HG03135 (cell line): ENCODE results near the gene HIVEP3.
A peak's percentile ranks its signal among the peaks of the same experiment; 100 is the strongest.

Experiments used
- ATAC-seq: cut with Tn5 transposase; IDR thresholded peaks from one replicate; pipeline ENCODE4 v1.9.1; 2021; ENCODE audit warnings: mild to moderate bottlenecking, moderate library complexity; ENCODE audit not compliant: unreplicated experiment

Gene HIVEP3

DNA sequence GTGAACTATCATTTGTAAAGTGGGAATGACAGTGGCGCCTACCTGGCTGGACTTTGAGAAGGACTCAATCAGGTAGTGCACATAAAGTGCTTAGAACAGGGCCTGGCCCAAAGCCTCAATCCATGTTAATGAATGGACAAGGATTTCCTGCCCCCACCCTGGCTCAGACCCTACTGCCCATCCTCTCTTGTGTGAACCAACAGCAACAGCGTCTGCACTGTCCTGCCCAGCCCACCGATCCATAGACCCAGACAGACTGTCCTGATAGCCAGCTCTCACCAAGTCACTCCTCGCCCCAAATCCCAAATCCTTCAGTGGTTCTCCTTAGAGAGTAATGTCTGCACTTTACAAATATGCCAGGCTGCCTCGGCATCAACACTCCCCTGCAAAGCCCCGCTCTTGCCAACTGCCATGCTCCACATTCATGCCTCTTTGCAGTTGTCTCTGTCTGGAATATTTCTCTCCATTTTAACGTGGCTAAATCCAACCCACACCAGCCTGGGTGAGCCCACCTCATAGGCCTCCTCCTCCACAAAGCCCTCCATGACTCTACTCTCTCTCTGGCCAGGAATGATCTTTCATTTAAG, 276.7 kb downstream of the HIVEP3 start:
- no peak for ATAC-seq

DNA sequence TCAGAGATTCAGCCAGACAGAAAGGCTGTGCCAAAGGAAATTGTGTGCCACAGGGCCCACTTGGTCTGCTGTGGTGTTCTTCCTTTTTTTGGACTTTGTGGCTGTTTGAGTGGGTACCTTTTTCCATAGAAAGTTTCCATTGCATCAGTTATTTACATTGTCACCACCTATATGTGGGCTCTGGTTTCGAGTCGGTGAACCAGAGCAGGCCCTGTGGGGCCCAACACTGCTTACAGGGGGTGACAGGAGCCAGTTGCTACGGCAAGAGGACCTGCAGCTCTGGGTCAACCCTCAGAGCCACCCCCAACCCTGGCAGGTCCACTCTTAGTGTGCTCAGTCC, 277.3 kb downstream of the HIVEP3 start:
- ATAC-seq: no peak

DNA sequence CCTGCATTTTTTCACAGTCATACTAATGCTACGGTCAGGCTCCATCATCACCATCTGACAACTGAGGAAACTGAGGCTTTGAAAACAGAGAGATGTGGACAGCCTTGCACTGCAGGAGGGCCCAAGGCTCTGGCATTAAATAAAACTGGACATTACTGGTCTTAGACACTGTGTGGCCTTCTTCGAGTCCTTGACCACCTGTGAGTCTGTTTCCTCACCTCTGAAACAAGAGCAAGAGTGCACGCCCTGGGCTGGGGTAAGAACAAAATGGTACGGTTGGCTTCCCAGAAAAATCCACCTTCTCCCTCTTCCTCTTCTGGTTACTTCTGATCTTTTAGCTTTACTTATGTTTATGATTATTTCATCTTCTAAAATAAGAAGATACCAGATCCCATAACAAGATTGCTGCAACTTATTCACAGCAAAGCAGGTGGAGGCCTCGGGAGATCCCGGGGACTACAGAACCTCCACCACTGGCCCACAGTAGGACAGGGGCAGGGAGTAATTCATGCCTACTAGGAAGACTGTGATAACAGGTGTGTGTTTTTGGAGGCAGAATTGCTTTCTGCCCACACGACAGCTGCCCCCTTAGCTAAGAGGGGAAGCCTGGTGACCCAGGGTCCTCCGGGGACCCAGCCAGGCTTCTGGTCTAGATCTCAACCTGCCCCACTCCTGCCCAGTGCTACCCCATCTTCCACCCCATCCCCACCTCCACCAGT, 277.8 kb downstream of the HIVEP3 start:
- ATAC-seq: no peak

DNA sequence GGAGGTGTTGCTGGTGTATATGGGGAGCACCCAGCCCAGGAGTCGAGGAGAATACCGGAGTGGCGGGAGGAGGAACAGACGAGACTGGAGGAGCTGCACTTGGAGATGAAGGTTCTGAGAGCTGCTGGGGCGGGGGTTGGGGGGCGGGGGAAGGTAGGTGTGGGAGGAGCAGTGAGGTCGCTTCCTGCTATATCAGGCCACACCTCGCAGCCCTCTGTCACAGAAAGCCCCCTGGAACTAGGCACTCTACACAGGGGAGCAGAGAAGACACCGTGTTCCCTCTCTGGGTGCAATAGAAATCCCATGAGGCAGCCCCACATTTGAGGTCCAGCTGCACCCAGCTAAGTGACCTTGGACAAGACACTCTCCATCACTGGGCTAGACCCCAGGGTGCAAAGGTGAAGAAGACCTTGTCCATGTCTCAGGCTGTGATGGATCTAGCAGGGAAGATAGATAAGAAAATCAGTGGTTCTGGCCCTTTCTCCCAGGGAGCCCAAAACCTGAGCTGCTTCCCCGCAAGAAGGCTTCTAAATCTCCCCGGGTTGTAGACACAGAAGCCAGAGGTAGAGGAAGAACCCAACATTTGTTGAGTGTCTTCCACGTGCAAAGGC, 278.5 kb downstream of the HIVEP3 start:
- ATAC-seq: no peak

DNA sequence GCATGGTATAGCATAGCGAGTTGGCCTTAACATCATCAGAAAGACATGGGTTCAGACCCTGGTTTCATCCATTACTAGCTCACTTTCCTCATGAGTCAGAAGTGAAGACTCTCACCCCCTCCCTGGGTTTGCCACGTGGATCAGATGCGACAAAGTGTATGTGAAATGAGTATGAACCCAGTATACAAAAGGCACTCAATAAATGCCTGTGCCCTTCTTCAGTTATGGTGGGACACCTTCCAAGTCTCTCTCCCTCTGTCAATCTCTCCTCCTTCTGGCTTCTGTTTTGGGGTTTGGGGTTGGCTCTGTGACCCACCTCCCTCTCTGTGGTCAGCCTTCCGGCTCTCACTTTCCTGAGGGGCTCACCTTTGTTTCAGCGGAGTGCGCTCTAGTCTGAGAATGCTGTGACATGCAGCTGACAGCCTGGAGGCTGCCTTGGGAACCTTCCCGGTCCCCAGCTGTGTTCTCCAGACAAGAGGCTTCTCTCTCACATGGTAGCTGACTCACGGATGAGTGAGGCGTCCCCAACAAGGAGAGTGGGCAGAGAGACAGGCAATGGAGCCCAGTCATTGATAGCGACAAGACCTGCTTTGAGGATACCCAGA, 279.3 kb downstream of the HIVEP3 start:
- no peak for ATAC-seq

DNA sequence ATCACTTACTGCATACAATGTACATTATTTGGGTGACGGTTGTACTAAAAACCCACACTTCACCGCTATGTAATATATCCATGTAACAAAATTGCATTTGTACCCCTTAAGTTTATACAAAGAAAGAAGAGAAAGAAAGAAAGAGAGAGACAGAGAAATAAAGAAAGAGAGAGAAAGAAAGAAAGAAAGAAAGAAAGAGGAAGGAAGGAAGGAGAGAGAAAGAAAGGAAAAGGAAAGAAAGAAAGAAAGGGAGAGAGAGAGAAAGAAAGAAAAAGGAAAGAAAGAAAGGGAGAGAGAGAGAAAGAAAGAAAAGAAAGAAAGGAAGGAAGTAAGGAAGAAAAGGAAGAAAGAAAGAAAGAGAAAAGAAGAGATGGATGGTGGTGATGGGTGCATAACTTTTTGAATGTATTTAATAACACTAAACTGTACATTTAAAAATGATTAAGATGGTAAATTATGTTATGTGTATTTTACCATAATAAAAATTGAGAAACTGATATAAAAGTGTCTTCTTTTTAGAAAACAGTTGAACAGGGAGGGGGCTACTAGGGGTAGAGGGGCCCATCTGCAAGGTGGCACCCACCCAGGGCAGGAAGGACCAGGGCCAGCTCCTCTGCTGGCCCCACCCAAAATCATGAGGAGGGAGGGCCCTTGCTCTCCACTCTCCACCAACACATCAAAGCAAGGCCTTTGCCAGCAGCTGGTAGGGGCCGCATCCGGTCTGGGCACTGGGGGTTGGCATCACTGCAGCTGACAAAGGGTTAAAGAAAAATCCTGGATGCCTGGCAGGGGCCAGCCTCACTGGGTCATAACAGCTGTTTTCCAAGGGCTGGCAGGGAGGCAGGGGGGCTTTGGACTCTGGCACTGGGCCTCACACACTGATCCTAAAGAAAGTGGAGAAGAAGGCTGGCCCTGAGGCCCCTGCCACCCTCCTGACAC, 280.4 kb downstream of the HIVEP3 start:
- ATAC-seq: no peak

DNA sequence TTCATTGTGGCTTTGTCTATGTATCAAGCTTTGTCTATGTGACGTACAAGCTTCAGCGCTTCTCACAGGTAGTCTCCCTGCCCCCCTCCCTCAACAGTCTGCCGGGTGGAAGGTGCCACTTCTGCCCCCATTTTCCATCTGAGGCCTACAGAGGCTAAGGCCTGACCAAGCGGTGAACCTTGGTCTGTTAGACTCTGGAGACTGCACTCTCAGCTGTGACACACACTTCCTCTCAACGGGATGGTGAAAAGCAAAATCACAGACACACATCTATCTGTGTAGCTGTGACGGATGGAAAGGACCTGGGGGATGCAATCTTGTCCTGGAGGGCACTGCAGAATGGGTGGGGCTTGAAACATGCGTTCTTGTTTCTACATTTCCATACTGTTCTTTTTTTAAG, 281.4 kb downstream of the HIVEP3 start:
- ATAC-seq: no peak

DNA sequence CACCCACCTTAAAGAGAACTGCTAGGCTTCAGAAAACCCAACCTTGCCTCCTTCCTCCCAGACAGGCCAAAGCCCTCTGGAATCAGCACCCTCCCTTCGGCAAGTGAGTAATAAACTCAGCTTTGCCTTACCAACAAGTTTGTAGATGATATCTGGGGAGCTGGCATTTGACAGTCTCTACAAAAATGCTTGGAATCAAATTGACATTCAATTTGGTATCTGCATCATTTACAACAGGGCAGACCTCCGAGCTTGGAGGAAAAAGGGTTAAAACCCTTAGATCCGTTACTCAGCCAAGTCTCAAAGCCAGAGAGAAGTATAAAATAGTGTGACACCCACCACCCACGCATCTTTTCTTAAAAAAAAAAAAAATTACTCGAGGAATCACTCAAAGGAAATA, 285.0 kb downstream of the HIVEP3 start:
- no peak for ATAC-seq

DNA sequence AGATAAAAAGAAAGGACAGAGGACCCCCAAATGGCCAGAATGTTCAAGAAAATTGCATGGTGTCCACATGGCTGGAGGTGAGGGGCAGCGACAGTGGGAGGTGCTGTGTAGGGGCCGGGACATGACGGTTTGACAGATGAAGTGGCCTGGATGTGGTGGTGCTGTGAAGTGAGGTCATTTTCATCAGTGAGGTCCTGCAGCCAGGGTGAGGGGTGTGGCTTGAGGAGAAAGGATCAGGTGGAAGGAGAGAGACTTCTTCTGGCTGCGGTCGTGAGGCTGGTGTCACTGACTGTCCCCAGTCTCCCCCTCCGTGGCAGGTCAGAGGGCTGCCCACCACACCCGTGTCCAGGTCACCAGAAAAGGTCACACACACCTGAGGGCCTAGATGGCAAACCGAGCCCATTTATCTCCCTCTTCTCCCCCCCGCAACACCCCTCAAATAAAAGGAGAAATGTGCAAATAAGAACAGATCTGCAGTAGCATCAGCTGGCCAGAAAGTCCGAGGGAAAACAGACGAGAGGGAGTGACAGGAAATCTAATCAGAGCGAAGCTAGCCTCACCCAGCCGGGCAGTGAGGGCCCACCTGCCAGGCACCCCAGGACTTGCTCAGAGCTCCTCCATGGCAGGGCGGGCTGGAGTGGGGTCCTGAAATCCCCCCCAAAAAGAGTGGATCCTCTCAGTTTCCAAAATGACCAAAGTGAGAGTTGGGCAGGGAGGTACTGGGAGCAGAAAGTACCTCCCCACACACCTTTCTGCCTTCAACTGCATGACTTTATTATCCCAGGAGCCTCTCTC, 285.7 kb downstream of the HIVEP3 start:
- ATAC-seq: no peak

DNA sequence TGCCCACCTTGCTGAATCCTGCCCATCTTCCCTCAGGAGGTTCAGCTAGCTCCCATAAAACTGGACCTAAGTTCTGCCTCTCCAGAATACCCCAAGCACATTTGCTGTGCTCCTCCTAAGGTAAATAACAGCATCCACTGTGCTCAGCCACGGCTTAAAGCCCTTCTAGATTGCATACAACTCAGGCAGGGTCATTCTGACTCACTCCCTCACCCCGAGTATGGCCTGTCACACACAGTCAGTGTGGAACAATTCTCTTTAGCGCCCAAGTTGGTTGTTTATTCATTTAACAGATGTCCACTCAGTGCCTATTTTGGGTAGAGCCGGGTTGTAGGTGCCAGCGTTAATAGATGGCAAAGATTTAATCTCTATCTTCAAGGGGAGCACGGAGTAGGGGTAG, 286.8 kb downstream of the HIVEP3 start:
- no peak for ATAC-seq

DNA sequence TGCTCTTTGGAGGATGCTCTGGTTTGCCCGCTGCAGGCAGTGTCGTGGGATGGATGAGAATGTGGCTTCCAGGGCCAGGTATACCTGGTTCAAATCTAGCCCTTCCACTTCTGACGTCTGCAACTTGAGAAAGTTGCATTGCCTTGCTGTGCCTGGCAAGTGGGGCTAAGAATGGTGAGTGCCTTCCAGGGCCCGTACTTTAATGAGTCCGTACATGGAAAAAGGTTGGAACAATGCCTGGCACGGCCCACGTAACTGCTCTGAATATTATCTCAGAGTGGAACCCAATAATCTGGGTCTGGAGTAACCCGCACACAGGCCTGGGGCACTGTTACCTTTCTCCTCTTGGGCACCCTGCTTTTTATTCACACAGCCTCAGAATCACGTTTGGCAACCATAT, 287.6 kb downstream of the HIVEP3 start:
- no peak for ATAC-seq

DNA sequence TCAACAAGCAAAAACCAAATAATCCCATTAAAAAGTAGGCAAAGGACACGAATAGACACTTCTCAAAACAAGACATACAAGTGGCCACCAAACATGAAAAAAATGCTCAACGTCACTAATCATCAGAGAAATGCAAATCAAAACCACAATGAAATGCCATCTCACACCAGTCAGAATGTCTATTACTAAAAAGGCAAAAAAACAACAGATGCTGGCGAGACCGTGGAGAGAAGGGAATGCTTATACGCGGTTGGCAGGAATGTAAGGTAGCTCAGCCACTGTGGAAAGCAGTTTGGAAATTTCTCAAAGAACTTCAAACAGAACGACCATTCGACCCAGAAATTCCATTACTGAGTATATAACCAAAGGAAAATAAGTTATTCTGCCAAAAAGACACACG, 289.2 kb downstream of the HIVEP3 start:
- no peak for ATAC-seq

DNA sequence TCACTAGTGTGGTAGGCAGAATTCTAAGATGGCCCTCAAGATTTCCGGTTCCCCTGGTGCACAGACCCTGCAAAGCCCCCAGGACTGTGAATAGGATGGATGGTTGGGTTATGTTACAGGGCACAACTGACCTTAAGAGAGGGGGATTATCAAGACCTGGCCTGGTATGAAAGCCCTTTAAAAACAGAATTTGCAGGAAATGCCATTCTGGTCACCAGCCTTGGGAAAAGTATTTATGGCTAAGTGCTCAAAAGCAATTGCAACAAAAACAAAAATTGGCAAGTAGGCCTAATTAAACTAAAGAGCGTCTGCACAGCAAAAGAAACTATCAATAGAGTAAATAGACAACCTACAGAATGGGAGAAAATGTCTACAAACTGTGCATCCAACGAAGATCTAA, 289.6 kb downstream of the HIVEP3 start:
- ATAC-seq: no peak

DNA sequence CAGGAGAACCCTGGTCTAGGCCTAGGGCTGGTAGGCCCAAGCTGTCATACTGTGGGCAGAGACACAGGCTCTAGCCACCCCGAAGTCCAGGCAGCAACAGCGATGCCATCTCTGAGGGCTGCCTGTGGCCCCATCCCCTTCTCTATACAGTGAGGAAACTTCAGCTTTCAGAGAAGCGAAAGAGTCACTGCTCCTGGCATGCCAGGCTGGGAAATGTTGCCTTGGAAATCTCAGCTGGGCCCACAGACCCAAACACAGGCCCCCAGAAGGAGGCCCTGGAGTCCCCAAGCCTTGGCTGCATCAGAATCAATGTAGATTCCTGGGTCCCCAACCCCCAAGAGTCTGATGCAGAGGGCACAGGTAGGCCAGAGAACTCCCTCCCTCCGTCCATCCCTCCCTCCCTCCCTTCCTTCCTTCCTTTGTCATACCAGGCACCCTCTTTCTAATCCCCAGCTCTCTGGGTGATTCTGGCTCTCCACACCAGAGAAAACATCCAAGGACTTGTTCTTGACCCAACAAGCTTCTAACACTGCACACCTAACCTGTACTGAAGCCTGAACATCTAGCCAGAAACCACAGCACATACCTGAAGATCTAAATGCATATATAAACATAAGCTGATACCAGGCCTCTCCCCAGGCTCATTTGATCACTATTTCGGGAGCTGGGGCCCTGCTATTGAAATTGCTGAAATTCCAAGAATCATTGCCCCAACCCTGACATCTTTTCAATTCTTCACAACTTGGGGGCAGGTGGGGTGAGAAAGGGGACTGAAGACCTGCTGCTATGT, 291.0 kb downstream of the HIVEP3 start:
- ATAC-seq: no peak

DNA sequence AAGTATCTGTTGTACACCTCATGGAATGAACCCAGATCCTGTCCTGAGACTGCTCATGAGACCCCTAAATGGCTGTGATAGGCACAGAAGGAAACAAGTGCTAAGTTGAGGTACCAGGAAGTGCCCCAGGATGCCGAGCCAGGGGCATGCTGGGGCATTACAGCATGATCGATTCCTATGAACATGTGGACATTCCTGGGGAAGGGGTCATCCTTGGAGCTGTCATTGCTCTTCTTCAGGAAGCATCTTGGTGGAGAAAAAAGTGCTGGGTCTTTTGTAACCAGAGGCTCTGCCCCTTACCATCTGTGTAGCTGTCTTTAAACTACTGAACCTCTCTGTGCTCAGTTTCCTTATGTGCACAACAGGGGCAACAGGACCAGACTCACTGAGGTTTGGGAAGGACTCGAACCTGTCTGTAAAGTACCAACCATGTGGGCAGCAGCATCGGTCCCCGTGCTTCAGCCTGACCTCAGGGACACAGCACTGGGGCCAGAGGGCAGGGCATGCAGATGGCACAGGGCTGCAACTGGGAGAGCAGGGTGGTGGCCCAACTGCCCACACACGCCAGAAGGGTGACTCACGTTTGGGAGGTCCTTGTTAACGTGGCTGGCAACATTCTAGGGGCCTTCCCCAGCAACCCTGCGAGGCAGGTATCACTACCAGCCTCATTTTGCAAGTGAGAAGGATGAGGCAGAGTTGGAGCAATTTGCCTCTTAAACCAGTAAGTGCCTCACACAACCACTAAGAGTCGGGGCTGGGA, 291.9 kb downstream of the HIVEP3 start:
- no peak for ATAC-seq

DNA sequence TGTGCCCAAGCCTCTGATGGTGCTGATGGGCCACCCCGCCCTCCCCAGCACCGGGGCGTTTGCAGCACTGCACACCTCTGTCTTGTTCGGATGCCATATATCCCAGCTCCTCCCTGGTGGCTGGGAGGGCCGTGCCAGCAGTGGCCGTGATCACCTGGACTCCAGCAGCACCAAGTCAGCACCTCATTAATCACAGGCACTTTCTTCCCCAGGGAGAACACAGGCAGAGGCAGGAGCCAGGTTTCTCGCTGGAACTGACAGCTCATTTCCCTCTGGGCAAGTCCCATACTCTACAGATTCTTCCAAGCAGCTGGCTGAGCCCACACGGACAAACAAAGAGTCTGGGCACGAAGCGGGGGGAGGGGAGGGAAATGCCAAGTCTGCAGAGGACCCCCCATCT, 292.6 kb downstream of the HIVEP3 start:
- no peak for ATAC-seq

DNA sequence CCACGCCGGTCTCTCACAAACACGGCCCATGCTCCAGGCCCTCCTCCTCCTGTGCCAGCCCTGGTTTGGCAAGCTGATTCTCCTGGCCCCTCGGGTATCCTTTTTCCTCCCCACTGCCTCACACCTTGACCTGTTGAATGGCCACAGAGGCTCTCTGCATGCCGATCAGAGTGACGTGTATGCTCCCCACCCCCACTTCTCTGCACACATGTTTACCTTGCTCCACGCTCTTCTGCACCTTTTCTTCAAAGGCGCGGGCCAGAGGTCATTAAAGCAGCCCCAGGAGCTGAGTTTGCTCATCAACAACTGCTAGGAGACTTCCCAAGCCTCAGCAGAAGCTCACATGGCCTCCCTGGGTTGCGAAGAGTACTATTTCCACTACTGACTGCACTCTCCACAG, 295.0 kb downstream of the HIVEP3 start:
- peak; percentile 7 for ATAC-seq

DNA sequence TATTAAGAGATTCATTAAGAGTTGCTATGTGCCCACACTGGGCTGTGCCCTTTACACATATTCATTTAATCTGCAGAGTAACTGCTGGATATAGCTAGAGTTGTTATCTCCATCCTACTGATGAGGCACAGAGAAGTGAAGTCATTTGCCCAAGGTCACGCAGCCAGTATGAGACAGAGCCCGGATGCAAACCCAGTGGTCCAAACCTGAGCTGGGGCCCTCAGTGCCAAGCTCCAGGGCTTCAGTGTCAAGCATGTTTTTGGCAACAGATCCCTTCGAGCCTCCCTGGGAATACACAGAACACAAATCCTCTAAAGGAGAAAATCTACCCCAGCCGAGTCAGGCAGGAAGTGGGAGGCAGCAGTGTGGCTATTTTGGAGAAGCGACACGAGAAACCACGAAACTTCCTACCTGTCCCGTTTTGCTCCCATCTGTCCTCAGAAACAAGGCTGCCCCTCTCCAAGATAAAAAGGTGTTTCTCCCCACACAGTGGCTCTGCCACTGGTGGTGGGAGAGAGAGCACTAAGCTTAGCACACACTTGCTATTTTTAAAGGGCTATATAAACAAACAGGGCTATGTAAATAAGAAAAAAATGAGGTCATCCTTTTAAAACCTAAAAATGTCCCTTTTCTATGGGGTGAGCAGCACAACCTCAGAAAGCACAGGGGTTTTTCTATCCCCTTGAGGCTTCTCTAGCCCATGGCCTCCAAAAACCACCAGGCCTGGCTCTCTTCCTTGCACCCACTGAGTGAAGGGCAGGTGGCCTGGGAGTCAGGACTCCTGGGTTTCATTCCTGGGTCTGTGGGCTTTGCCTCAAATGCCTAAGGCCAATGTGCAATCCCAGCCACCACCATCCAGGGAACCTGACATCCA, 295.6 kb downstream of the HIVEP3 start:
- peak; percentile 74 for ATAC-seq
